Endothelial cell of coronary artery (primary cell): ENCODE data around the gene KIT. TPM values are rescaled to one million over a fixed set of nuclear protein-coding genes. Genes with fewer than 3 reads are reported as not detected.

Source experiments
- total RNA-seq: library from RNA; depleted of rRNA; stranded (reverse); fragments of >200 nt; gene quantifications from 2 replicates; pipeline ENCODE4 v1.2.3, GENCODE V29; 2014

KIT gene
- 9.5 and 13.9 TPM in 2 replicates for total RNA-seq

GRCh38 chr4:54657551-54658251 lies at the start of gene KIT:
Gene KIT, plus strand, starts transcription at chr4:54657957. Its CDS starts 58 bp downstream, at chr4:54658015.

